PFSK-1 (cell line): ENCODE measurements around the gene FRMPD1.

ENCODE experiments used
- FOXP2 ChIP-seq: optimal IDR thresholded peaks from 2 replicates; pipeline ENCODE3; 2011; ENCODE audit warnings: borderline replicate concordance, control low read depth, inconsistent platforms; ENCODE audit not compliant: insufficient read depth; ENCODE audit errors: extremely low read length, extremely low read depth
- POLR2AphosphoS5 ChIP-seq: IDR thresholded peaks from 2 replicates; pipeline ENCODE4 v1.6.1; 2012; ENCODE audit warnings: low read depth, mild to moderate bottlenecking, control low read depth, low read length, moderate library complexity
- REST ChIP-seq, 2 experiments: IDR thresholded peaks; 2 replicates each; pipeline versions ENCODE4 v1.6.1 to v1.8.0; 2011 to 2012; ENCODE audit warnings: low read depth in 2 of 2, low read length in 2 of 2, control low read depth in 1 of 2, inconsistent platforms in 1 of 2, mild to moderate bottlenecking in 1 of 2, moderate library complexity in 1 of 2; ENCODE audit not compliant: insufficient read depth in 1 of 2
- SIN3A ChIP-seq: IDR thresholded peaks from 2 replicates; pipeline ENCODE4 v1.6.1; 2012; ENCODE audit warnings: mild to moderate bottlenecking, low read length, moderate library complexity, borderline replicate concordance; ENCODE audit not compliant: insufficient read depth
- TAF1 ChIP-seq: IDR thresholded peaks from 2 replicates; pipeline ENCODE4 v1.6.1; 2012; ENCODE audit warnings: low read length, control low read depth, borderline replicate concordance; ENCODE audit not compliant: insufficient read depth

GRCh38 chr9:37604296-37604695, 46.5 kb upstream of the FRMPD1 start:
- TF ChIP-seq TAF1 (no peak), SIN3A (no peak), POLR2AphosphoS5 (no peak), REST (IDR thresholded peaks at IDR 0.05; ENCODE audit: insufficient read depth in 1 of 2, low read depth in 2 of 2, low read length in 2 of 2) (no peak), FOXP2 (no peak)
